NCI-H1105 (cell line): Measurements from ENCODE around the gene KIAA1755.

Experiments
- DNase-seq: peaks from one replicate; lab custom pipeline; 2025; lab: John Stamatoyannopoulos, UW

KIAA1755 gene

DNA sequence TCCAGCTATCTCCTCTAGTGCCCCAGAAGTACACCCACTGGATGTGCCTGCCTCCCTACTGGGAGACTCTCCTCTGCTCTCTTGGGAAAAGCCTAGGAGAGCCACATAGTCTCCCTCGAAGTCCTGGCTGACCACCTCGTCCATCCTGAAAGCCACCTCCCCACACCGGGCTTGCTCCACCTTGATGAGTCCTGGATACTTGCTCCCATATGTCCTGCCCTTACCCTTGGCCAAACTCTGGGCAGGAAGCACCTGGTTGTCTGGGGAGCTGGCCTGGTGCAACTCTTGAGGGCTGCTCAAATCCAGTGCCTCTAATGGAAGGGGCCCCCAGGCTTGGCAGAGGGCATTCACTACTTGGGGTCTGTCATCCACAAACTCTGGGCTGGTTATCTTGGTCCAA lies 19.3 kb downstream of the KIAA1755 start:
- DNase-seq, result no peak

DNA sequence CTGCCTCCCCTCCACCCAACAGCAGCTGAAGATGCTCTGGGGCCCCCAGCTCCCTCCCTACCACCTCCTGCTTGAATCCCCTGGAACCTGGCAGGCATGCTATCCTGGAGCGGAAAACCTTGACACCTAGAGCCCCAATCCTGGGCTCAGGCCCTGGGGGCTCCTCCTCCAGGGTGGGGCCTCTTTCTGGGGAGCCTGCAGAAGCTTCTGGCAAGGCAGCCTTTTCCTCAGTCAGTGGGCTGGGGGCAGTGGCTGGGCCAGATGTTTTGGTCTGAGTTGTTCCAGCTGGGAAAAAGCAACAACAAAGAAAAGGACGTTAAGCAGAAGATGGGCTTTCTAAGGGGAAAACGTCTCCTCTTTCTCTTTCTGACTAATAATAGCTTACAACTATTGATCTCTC lies 21.1 kb downstream of the KIAA1755 start:
- DNase-seq, result no peak

DNA sequence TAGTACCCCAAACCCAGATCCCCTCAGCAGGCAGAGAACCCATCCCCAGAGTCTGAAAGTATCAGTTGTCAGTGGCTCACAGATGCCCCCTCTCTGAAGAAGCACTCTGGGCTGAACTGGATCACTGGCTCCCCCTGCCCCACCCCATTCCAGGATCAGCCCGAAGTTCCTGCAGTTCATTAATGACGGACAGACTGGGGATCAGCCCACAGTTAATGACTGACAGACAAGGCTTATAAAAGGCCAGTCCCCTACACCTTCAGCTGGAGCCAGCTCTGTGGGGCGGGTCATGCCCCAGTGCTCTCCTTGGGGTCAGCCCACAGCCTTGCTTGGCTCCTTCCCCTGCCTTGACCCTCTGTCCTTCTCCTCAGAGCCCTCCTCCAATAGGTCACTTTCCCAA lies 21.7 kb downstream of the KIAA1755 start:
- DNase-seq, result no peak

DNA sequence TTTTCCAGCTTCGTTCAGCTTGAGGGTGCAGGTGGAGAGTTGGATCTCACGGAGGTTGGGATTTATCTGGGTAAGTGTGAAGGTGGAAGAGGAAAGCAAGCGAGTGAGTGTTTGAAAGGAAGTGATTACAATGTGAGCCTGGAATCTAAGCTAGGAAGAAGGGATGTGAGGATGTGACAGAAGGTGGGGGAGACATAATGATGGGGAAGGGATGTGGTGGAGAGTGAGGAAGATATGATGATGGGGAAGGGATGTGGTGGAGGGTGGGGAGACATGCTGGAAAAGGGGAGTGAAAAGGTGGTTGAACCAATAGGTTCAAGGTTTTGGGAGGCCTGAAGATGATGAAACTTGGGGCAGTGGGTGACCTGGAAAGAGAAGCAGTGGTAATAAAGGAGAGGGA lies 23.2 kb downstream of the KIAA1755 start:
- no peak for DNase-seq

DNA sequence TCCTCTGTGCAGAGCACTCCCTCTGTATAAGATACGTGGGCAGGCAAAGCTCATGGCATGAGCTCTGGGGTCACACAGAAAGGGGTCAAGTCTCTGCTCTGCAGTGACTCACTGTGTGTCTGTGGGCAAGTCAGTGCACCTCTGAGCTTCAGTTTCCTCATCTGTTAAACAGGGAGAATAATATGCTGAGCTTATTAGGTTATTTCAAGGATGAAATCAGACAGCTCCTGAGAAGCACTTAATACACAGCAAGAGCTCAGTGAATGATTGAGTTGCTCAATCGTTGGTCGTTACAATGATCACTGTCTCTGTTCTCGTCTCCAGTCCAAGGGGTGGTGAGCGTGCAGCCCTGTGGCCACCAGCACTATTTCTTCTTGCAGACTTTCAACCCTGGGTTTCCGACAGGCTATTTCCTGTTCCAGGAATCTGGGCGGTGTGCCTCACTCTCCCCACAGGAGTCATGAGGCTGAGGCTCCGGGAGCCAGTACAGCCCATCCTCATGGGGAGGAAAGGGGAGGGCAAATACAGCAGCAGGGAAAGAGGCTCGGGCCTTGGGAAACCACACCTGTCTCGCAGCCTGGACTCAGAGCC lies 28.9 kb downstream of the KIAA1755 start:
- DNase-seq, result no peak

DNA sequence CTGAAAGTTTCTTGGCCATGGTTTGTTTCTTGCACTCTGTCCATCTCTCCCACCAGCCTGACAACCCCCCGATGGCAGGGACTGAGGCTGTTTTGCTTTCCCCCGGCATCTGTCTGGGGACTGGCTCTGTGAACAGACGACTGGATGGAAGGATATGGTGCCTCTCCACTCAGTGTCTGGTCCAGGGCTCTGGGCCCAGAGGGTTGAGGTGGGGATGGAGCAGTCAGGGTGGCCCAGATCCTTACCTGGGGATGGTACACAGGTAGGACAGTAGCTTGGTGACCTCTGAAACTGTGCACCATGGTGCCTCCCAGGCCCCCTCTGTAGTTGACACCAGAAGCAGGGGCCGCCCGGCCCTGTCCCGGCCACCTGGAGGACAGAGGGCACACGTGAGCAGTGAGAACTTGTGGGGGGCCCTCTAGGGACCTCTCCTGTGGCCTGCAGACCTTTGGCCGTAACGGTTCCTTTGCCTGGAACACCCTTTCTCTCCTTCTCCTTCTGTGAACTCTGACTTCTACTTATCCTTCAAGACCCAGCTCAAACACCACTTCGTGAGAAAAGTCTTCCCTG lies 29.5 kb downstream of the KIAA1755 start:
- no peak for DNase-seq

DNA sequence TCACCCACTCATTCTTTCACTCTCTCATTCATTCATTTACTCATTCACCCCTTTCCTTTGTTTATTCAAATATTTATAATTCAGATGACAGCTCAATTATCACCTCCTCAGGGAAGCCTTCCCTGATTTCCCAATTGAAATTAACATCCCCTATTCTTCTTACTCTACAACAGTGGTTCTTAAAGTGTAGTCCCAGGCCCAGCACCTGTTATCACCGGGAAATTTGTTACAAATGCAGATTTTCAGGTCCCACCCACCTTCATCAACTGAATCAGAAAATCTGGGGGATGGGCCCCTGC lies 30.3 kb downstream of the KIAA1755 start:
- DNase-seq, result no peak

DNA sequence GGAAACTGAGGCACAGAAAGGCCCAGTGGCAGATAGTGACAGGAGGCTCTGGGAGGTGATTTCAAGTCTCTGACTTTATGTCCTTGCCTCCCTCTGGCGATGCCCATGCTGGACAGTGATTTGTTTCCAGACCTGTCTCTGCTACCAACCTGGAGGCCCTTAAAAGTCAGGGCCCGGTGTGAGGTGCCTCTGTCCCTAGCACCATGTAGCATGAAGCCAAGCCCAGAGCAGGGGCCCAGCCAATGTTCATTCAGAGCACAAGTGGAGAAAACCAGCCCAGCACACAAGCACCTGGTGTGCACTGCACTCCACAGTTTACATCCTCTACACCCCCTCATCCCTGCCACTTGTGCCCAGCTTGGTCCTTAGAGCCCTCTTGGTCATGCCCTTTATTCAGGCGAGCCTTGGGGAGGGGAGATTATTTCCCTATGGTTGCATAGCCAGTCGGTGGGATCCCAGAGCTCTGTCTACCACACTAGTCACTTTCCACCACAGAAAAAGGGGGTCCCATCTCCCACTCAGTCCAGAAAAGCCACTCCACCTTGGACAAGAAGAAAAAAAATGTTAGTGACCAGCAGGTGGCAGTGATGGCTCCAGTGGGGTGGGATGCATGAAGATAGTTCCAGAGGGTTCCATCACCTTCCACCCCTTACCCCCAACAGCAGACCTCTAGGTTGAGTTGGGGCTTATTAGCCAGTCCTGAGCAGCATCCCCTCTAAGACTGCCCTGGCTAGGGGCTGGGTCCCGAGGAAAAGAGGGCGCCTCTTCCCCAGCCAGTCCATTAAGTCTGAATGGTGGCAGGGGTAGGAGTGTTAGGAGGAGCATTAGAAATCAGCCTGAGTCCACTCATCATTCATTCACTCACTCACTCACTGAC lies 30.9 kb downstream of the KIAA1755 start:
- DNase-seq, result no peak

DNA sequence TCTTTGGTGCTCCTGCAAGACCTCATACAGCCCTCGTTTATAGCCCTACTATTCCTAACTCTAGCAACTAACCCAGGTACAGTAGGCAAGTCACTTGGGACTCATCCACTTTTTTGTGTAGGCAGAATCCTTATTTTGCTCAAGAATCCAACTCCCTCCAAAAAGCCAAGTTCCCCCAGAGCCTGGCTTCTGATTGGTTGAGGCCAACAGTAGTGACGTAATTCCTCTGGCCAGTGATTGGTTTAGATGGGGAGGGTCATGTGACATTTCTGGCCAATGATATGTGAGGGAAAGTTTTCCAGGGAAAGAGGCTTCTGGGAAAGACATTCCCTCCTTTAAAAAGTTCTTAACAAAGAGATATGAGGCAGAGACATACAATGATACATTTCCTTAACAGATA lies 32.1 kb downstream of the KIAA1755 start:
- DNase-seq, result no peak

DNA sequence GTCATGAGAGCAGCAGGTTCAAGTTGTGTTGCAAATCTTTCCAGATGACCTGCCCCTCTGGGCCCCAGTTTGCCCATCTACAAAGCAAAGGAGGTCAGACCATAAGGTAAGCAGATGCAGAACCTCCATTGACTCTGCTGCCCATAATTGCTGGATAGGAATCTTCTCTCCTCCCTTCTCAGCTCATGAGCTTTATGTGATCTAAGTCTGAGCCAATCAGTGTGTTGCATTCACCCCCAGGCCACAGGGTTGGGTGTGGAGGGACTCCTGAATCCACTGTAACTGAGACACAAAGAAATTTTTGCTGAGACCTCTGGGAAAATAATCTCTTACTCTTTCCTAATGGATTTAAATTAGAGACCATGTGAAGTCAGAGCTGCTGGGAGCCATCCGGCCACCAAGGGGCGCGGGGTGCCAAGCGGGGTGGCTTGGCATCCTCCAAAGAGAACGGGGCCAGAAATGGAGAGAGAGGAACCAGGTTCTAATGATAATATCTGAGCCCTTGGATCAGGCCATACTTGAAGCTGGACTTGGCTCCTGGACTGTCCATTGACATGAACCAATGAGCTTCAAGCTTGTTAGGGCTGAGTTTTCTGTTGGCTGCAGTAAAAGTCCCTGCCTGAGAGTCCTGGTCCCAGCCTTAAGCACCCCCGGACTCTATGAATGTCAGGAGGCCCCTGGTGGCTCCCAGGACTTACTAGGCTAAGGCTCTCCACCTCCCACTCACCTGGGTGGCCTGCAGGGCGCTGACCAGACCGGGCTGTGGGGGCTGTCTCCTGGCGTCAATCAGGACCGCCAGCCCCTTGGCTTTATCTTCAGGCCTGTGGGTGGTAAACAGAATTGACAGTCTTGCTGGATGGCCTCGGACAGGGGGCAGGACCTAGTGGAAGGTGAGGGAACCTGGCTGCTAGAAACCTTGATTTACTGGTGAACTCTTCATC lies 32.8 kb downstream of the KIAA1755 start:
- DNase-seq, result no peak

DNA sequence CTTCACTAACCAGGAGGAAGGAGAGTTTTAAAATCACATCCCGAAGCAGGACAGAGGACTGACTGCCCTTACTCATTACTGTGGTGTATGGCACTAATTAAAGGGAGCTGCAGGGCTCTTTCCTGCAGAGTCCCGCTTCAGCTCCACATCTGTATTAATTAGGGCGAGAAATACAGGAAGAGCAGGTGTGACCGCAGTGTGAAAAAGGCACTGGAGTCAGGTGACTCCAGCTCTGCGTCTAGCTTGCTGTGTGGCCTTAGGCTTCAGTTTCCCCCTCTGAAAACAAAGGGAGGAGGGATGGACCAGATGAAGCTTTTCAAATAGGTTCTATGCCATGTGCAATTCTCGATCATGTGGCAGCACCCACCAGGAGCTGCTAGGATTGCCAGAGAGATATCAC lies 34.0 kb downstream of the KIAA1755 start:
- DNase-seq, result no peak

DNA sequence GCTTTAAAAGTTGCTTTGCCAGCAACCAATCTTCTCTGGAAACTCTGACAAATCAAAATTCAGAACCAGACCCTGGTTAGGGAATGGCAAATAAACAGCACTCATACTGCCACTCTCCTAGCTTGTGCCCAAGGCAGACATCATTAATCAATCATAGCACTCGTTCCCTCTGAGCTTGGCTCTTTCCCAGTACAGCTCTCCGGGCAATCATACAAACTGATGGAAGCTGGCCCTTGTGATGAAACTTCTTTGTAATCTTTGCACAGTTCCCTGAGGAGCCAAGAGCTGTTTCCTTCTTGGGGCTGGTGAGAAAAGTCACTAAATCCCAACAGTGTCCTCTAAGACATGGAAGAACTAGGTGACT lies 34.7 kb downstream of the KIAA1755 start:
- no peak for DNase-seq

DNA sequence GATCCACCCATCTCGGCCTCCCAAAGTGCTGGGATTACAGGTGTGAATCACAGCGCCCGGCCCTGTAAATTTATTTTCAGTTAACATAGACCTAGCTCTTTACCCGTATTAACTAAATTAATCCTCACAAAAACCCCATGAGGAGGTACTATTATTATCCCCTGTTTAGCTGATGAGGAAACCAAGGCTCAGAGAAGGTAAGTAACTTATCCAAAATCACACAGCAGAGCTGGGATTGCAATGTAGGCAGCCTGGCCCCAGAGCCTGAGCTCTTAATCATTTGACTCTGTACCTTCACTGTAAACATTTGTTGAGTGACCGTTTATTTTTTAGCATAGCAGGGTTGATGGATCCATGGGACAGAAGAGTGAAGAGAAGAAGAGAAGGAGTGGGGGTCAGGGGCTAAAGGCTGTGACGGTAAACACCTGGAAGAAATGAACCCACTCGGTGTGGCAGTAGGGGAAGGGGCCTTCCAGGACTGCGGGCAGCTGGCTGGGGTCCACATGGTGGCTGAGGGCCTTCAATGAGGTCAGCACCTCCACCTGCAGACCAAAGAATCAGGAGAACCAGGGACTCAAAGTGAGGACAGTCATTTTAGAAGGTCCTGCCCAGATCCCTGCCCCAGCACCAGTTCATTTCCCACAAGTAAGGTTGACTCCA lies 35.2 kb downstream of the KIAA1755 start:
- DNase-seq, result no peak

DNA sequence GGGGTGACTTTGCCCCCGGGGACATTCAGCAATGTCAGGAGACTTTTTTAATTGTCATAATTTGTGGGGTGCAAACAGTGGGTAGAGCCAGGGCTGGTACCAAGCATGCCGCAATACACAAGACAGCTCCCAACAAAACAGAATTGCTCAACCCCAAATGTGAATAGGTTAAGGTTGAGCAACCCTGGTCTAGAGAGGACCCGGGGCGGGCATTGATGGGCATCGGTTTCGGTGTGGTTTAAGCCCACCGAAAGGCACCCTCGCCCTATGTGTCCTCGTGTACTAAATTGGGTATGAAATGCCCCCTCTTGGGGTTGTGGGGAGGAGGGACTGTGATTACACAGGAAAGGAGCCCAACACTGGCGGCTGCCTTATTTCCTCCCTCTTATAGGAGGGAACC lies 36.0 kb downstream of the KIAA1755 start:
- no peak for DNase-seq

DNA sequence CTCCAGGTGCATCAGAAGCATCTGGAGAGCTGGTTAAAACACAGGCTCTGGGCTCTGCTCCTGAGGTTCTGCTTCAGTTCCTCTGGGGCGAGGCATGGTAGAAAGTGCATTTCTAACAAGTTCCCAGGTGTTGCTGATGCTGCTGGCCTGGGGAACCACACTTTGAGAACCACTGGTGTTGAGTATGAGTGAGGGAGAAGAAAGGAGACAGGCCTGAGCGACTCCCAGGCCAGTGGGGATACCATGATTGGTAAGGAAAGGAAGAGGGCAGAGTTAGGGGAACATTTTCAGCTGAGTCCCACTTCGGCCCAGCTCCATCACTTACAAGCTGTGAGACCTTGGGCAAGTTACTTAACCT lies 36.8 kb downstream of the KIAA1755 start:
- DNase-seq, result no peak

DNA sequence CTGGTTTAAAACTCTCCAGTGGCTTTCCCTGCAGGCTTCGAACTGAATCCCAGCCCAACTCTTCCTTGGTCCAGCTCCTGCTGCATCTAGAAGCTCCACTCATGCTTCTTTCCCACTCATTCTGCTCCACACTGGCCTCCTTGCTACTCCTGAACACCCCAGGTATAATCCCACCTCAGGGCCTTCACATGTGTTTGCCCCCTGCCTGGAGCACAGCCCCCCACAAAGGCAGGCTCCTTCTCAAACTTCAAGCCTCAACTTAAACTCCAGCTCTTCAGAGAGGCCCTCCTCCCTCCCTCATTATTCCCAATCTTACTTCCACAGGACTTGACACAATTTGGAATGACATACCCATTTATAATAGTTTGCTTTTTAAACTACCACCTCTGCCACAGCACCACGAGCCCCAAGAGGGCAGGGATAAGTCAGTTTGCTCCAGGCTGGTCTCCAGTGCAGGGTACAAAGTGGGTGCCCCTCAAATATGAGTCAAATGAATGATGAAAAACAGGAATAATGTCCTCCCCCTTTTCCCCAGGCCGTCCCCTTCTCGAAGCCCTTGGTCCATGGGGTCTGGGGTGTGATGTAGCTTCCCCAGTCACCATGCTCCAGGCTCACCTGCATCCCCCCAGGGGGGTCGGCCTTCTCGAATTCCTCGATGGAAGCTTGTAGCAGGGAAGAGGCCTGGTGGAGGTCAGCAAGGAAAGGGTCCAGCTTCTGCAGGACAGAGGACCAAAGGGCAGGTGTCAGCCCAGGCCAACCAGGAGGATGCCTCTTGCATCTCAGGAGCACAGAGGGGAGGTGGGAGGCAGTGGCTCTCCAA lies 37.4 kb downstream of the KIAA1755 start:
- no peak for DNase-seq

DNA sequence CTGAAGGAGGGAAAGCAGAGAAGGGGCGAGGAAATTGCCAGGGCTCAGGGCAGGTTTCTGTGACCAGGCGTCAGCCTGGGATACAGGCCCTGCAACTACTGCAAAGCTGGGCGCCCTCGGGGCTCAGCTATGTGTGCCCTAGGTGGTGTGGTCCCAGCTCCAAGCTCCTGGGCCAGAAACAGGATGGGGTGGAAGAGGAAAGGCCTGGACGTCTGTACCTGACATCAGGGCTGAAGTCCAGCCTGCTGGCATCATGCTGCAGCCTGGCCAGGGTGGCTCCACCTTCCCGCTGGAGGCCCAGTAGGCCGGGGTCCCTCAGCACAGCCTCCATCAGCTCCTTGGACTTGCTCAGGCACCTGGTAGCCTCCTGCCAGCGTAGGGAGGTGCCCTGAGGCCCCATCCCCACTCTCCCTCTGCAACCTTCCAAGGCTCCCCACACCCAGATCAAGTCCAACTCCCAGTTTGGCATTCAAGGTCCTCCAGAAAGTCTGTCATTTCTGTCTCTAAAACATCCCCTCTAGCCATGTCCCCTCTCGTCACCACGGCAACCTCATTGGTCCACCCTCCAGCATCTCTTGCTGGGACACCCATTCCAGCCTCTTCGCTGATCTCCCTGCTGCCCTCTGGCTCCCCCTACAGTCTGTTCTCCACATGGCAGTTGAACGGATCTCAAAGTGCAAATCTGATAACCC lies 38.2 kb downstream of the KIAA1755 start:
- DNase-seq, result peak; percentile 40

DNA sequence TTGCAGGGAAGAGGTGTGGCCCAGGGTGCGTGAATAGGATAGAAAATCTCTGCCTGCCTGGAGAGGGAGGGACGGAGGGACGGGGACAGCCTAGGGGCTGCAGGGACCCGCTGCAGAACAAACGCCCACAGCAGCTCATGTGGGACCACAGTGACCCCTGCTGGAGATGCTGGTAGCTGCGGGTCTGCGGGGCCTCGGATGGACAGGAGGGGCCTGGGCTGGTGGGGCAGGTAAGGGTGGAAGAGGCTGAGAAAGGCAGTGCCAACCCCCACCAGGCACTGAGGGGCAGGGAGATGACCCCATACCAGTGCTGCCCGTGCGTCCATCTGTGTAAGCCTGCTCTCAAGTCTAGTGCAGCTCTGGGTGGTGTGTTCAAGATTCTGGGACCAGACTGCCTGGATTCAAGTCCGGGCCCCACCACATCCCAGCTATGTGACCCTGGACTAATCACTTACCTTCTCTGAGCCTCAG lies 39.4 kb downstream of the KIAA1755 start:
- peak; percentile 51 for DNase-seq

DNA sequence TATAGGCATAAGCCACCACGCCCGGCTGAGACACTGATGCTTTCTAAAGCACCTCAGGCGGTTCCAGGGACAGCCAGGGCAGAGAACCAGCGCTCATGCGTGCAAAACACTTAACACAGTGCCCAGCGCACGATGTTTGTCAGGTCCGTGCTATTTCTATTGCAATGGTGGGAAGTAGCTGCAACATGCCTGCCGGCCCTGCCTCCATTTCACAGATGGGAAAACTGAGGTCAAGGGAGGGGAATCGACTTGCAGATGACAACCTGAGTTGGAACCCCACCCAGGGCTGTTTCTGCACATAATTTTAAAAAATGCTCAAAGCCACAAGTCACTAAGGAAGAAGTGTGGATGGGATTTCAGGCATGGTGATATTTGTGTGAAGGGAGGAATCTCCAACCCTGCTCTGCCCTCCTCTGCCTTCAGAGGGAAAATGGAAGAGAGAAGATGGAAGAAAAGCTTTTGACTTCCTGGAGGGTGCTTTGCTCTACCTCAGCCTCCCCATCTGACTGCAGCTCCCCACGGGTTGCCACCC lies 39.9 kb downstream of the KIAA1755 start:
- DNase-seq, result no peak
